ENCODE results near the gene MAML1. TPM values are rescaled to one million over a fixed set of nuclear protein-coding genes. Genes with fewer than 3 reads are reported as not detected.

Gene MAML1
- total RNA-seq, 2 donors from 2014 or later: 28.4 to 33.2 TPM

DNA sequence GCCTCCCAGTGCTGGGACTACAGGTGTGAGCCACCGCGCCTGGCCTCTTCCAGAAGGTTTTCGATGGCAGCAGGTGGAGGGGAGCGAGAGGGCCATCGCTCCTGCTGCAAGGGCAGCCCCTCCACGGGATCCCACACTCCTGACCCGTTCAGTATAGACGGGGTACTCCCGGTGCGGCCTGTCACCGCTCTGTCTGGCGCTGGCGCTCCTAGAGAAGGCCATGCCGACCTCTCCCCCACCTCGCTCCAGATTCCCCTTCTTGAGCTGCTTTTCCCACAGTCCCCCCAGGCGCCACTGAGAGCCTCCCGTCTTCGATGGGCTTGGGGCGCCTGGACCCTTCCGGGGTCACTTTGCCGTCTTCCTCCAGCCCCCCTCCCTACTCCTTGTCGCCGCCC, 83.8 kb downstream of the MAML1 start:
- no peaks in the 10 kb centered on the region for H3K36me3 Mint-ChIP-seq (ENCODE audit: low read depth)
- H3K4me3 Mint-ChIP-seq: peak overlapping the region; percentile 25
- no peaks in the 10 kb centered on the region for H3K9me3 ChIP-seq (ENCODE audit: control insufficient read depth, low read length, poor library complexity, severe bottlenecking)
- DNase-seq (no peak), ATAC-seq (no peak)
- H3K4me1 Mint-ChIP-seq: peaks cover 21% of the 10 kb centered on the region
- H3K27me3 Mint-ChIP-seq: no peaks in the 10 kb centered on the region
- H3K27ac Mint-ChIP-seq: no peak overlapping the region

DNA sequence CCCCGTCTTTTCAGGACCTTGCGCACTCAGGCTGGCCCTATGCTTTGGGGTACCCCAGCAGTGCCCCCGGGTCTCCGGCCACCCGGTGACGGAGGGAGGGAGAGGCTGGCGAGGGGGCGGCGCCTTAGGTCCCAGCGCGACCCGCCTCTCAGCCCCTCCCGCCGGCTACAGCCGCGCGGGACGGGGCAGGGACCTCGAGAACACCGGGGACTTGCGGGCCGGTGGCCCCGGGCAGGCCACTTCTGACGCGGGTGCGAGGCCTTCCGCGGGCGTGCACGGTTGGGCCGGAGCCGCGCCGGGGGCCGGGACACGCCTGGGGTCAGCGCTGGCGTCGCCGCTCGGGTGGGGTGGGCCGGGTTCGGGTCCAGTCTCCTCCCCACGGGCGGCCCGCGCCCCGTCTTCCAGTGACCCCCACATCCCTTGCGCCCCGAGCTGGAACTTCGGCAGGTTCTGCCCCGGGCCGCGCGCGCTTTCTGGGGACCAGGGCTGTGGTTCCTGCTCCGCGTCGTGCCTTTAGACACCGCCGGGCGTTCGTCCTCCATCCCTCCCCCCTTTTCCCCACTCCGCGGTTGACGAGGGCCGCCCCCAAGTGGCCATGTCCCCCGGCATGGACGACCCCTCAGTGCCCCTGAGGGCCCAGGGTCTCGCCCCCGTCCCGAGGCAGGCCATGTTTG, 84.3 kb downstream of the MAML1 start:
- H3K4me3 Mint-ChIP-seq: peak overlapping the region; percentile 49
- no peaks in the 10 kb centered on the region for H3K36me3 Mint-ChIP-seq (ENCODE audit: low read depth)
- no peak for DNase-seq
- H3K27me3 Mint-ChIP-seq: no peaks in the 10 kb centered on the region
- no peaks in the 10 kb centered on the region for H3K9me3 ChIP-seq (ENCODE audit: control insufficient read depth, low read length, poor library complexity, severe bottlenecking)
- peaks cover 26% of the 10 kb centered on the region for H3K4me1 Mint-ChIP-seq
- H3K27ac Mint-ChIP-seq: peak overlapping the region; percentile 96
- ATAC-seq: no peak

DNA sequence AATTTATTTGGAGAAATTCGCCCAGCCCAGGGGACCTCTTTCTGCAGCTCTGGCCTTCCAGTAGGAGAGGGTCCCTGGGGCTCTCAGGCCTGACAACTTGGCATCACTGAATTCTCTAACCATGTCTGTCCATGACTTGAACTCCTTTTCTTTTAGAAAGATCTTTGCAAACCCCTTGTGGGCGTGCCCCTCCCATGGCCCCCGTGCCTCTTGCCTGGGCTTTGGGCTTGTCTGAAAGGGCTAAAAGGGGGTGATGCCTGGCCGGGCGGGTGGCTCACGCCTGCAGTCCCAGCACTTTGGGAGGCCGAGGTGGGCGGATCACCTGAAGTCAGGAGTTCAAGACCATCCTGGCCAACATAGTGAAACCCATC, 84.8 kb downstream of the MAML1 start:
- peak overlapping the region; percentile 49 for H3K4me3 Mint-ChIP-seq

GRCh38 chr5:179817890-179818745, 85.5 kb downstream of the MAML1 start:
- no peak for ATAC-seq
- Mint-ChIP-seq H3K4me1 (peaks cover 36% of the 10 kb centered on the region), H3K4me3 (peak overlapping the region; percentile 84), H3K36me3 (ENCODE audit: low read depth) (no peaks in the 10 kb centered on the region), H3K27ac (peak overlapping the region; percentile 96), H3K27me3 (no peaks in the 10 kb centered on the region)
- DNase-seq: no peak
- H3K9me3 ChIP-seq (ENCODE audit: control insufficient read depth, low read length, poor library complexity, severe bottlenecking): no peaks in the 10 kb centered on the region

More for the DNA sequence above, 84.8 kb downstream of the MAML1 start:
- no peak for ATAC-seq
- Mint-ChIP-seq H3K4me1 (peaks cover 31% of the 10 kb centered on the region), H3K27me3 (no peaks in the 10 kb centered on the region), H3K27ac (peak overlapping the region; percentile 96), H3K36me3 (ENCODE audit: low read depth) (no peaks in the 10 kb centered on the region)
- no peak for DNase-seq
- H3K9me3 ChIP-seq (ENCODE audit: control insufficient read depth, low read length, poor library complexity, severe bottlenecking): no peaks in the 10 kb centered on the region

DNA sequence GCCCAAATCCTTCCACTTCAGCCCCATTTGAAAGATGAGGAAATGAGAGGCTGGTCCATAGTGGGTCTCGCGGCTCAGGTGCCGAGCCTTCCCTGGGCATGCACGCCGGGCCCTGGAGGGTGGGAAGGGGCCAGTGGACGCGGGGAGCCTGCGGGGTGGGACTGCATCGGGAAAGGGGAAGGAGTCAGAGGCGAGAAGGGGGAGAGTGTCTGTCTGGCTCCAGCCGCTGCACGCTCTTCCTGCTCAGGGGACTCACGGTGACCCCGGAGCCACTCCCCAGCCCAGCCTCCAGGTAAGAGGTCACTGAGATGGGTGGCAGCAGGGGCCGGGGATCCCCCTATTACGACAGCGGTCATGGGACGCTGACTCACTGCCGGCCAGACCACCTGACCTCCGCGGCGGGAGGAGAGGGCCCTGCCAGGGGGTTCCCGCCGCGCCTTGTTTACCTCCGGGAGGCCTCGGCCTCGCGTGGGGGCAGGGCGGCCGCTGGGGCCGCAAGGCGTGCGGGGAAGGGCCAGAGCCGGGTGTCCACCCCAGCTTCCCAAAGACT, 86.2 kb downstream of the MAML1 start:
- Mint-ChIP-seq H3K4me3 (peak overlapping the region; percentile 84), H3K4me1 (peaks cover 38% of the 10 kb centered on the region)
- peak; percentile 78 for ATAC-seq

GRCh38 chr5:179819296-179820126, 86.9 kb downstream of the MAML1 start:
- no peaks in the 10 kb centered on the region for H3K9me3 ChIP-seq (ENCODE audit: control insufficient read depth, low read length, poor library complexity, severe bottlenecking)
- Mint-ChIP-seq H3K4me1 (peaks cover 39% of the 10 kb centered on the region), H3K27me3 (no peaks in the 10 kb centered on the region), H3K27ac (peak overlapping the region; percentile 96), H3K36me3 (ENCODE audit: low read depth) (peaks cover under 1% of the 10 kb centered on the region), H3K4me3 (peak overlapping the region; percentile 82)
- ATAC-seq: peak; percentile 5
- DNase-seq: peak in 2 of 3 donors; percentile 30 to 43

More for the DNA sequence above, 86.2 kb downstream of the MAML1 start:
- H3K9me3 ChIP-seq (ENCODE audit: control insufficient read depth, low read length, poor library complexity, severe bottlenecking): no peaks in the 10 kb centered on the region
- H3K27ac Mint-ChIP-seq: peak overlapping the region; percentile 96
- DNase-seq: peak; percentile 85 to 94 (median 90)
- H3K36me3 Mint-ChIP-seq (ENCODE audit: low read depth): no peaks in the 10 kb centered on the region
- H3K27me3 Mint-ChIP-seq: no peaks in the 10 kb centered on the region

DNA sequence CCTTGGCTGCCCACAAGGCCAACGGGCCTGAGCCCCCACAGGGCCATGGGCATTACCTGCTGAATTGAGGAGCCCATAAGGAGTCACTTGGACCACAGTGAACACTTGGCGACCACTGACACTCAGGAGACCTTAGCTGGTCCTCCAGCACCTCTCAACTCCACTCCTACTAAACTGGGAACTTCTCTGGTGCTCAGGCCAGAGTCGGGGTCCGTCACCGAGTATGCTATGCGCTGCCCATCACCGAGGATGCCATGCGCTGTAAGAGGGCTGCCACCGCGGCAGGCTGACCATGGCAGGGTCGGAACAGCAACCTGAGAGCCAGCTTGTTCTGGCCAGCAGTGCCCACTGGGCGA, 87.5 kb downstream of the MAML1 start:
- Mint-ChIP-seq H3K27ac (peak overlapping the region; percentile 96), H3K27me3 (no peaks in the 10 kb centered on the region), H3K36me3 (ENCODE audit: low read depth) (peaks cover 3% of the 10 kb centered on the region), H3K4me3 (peak overlapping the region; percentile 82), H3K4me1 (peaks cover 42% of the 10 kb centered on the region)
- no peaks in the 10 kb centered on the region for H3K9me3 ChIP-seq (ENCODE audit: control insufficient read depth, low read length, poor library complexity, severe bottlenecking)
- DNase-seq: no peak
- no peak for ATAC-seq

GRCh38 chr5:179820483-179821297, 88.1 kb downstream of the MAML1 start, which contains the start of gene SQSTM1:
TSS of gene SQSTM1 (plus strand) at chr5:179820905. CDS start at chr5:179820937, 32 bp downstream.
- Mint-ChIP-seq H3K27me3 (no peaks in the 10 kb centered on the region), H3K4me3 (peak within 1 kb of the TSS; percentile 95), H3K27ac (peak within 1 kb of the TSS; percentile 97), H3K4me1 (peaks cover 42% of the 10 kb centered on the region), H3K36me3 (ENCODE audit: low read depth) (peaks cover 3% of the 10 kb centered on the region)
- H3K9me3 ChIP-seq (ENCODE audit: control insufficient read depth, low read length, poor library complexity, severe bottlenecking): no peaks in the 10 kb centered on the region
- ATAC-seq (peak; percentile 59), DNase-seq (peak; percentile 78 to 84 (median 79))

GRCh38 chr5:179821298-179822058, 88.9 kb downstream of the MAML1 start:
- H3K4me1 Mint-ChIP-seq: peaks cover 42% of the 10 kb centered on the region
- DNase-seq: peak; percentile 71 to 81 (median 77)

GRCh38 chr5:179822059-179822432, 89.4 kb downstream of the MAML1 start:
- Mint-ChIP-seq H3K4me3 (peak overlapping the region; percentile 95), H3K36me3 (ENCODE audit: low read depth) (peaks cover 3% of the 10 kb centered on the region), H3K27me3 (no peaks in the 10 kb centered on the region), H3K4me1 (peaks cover 42% of the 10 kb centered on the region), H3K27ac (peak overlapping the region; percentile 97)
- ATAC-seq: no peak
- H3K9me3 ChIP-seq (ENCODE audit: control insufficient read depth, low read length, poor library complexity, severe bottlenecking): no peaks in the 10 kb centered on the region
- DNase-seq: no peak

More at GRCh38 chr5:179821298-179822058, 88.9 kb downstream of the MAML1 start:
- Mint-ChIP-seq H3K27ac (peak overlapping the region; percentile 97), H3K27me3 (no peaks in the 10 kb centered on the region), H3K4me3 (peak overlapping the region; percentile 95), H3K36me3 (ENCODE audit: low read depth) (peaks cover 3% of the 10 kb centered on the region)
- no peaks in the 10 kb centered on the region for H3K9me3 ChIP-seq (ENCODE audit: control insufficient read depth, low read length, poor library complexity, severe bottlenecking)
- ATAC-seq: peak; percentile 58

DNA sequence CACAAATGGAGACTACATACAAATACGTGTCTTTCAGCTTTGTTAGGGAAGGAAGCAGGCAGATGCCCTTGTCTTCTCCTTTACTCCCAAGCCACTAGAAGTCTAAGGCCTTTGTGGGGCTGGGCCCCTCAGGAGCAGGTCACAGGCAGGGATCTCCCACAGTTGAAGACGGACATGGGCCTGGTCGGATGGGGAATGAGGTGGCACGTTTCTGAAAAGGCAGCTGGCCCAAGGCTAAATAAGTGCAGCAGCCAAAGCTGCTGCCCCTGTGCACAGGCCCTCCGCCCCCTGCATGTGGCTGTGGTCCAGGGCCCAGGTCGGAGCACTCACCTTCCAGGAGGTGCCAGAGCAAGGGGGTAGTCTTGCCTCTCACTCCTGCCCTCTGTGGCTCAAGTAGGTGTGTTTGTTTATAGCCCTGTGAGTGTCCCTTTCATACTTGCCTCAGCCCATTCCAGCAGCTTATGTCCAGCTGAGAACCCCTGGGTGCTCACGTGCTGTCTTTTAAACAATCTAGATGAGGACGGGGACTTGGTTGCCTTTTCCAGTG, 89.9 kb downstream of the MAML1 start:
- Mint-ChIP-seq H3K4me3 (peak overlapping the region; percentile 95), H3K4me1 (peaks cover 39% of the 10 kb centered on the region), H3K27me3 (no peaks in the 10 kb centered on the region), H3K36me3 (ENCODE audit: low read depth) (peaks cover 3% of the 10 kb centered on the region), H3K27ac (peak overlapping the region; percentile 97)
- no peak for ATAC-seq
- DNase-seq: no peak
- H3K9me3 ChIP-seq (ENCODE audit: control insufficient read depth, low read length, poor library complexity, severe bottlenecking): no peaks in the 10 kb centered on the region
